ENCODE measurements around the gene PRG3.
"Not testable (repeated sequence)": the region's sequence is repeated elsewhere in the genome, so short reads cannot be mapped to it uniquely, and the experiment has no call there.

PRG3 gene

GRCh38 chr11:57407941-57408475 lies 27.1 kb upstream of the PRG3 start:
- no peak for DNase-seq

GRCh38 chr11:57407010-57407920 lies 26.3 kb upstream of the PRG3 start:
- no peak for DNase-seq

- DNase-seq = peak; percentile 14
These were observed 25.5 kb upstream of the PRG3 start for GRCh38 chr11:57406337-57406904.

DNA sequence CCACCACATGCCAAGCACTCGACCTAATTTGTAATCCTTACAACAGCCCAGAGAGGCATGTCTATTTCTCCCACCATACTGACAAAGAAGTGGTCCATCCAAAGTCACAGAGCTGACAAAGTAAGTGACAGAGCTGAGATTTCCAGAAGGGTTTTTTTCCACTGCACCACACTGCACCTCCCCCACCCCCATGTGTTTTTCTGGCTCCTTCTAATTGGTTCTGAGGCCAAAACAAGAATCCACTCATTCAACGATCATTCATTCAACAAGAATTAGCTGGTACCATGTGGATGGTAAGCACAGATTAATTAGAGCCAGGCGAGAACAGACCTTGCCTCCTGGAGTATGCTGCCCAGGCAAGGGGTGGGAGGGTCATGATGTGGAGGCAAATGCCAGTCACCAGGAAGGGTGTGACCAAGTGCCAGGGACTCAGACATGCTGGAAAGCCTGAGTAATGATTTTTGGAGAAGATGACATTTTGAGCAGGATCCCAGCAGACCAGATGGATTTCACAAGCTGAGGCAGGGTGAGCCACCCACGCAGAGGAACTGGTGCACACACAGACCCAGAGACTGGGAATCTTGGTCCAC lies 24.4 kb upstream of the PRG3 start:
- DNase-seq = no peak

DNA sequence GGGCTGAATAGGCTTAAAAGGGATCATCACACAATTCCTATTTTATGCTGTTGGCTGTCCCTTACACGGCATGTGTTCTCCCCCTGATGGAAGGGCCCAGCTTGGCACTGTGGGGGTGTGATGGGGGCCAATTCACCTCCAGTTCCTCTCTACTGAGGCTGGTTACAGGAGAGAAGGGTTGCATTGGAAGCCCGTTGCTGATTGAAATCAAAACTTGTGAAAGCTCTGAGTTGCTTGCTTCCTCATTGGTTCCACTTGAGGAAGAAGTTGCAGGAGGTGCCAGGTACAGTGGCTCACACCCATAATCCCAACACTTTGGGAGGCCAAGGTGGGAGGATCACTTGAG lies 22.8 kb upstream of the PRG3 start:
- no peak for DNase-seq

GRCh38 chr11:57403003-57403801 lies 22.3 kb upstream of the PRG3 start:
- not testable (repeated sequence) for DNase-seq

GRCh38 chr11:57402188-57403002 lies 21.4 kb upstream of the PRG3 start:
- peak; percentile 6 for DNase-seq

GRCh38 chr11:57399972-57400578 lies 19.1 kb upstream of the PRG3 start:
- DNase-seq = no peak

GRCh38 chr11:57399221-57399620 lies 18.3 kb upstream of the PRG3 start:
- DNase-seq = no peak

DNA sequence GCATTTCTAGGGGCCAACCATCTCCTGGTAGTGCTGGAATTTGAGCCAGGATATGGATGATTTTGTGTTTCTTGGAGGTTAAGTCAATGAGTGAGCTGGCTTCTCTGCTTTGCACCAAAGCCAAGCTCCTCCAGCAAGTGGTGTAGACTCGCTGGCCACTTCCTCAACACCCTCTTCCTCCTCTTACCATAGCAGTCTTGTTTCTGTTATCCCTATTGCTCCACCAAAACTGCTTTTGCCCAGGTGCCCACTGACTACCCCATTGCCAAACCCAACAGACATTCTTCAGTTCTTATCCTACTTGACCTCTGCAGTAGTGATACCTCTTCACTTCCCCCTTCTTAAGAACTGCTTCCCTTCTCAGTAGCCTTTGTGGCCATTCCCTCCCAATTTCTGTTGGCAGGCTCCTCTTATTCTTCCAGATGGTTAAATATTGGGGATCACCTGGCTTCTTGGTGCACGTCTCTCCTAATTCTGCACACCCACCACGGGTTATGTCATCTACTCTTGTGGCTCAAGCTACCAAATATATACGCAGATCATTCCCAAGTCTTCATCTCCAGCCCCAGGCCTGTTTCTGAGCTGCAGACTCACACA lies 16.5 kb upstream of the PRG3 start:
- DNase-seq = no peak

- no peak for DNase-seq
These were observed 15.8 kb upstream of the PRG3 start for GRCh38 chr11:57396744-57397143.

DNA sequence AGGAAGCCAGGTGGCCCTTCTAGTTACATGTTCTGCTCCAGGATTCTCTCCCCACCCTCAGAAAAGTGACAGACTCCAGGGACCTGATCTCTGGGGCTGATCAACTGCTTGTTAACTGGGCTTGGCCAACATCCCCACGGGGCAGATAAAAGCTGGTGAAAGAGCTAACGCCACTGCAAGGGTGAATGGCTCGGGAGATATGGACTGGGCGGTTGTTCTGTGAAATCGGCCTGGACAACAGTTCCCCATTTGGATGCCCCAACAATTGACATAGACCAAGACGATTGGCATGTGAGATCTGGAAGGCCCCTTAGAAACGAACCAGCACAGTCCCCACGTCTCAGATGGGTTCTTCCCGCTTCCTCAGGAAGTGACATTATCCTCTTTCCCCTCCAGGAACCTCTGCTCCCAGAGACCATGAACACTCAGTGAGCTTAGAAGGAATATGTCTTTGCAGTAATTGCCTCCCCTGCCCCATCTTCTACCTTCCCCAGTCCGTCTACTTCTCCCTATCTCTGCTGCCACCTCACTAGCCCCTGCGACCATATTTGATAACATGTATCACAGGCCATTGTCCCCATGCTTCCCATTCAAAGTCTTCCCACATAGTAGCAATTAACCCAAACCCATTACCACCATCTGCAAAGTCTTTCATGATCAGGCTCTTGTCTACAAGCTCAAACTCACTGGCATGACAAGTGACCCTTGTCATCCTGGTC lies 15.1 kb upstream of the PRG3 start:
- no peak for DNase-seq

GRCh38 chr11:57394203-57394965 lies 13.4 kb upstream of the PRG3 start:
- no peak for DNase-seq

GRCh38 chr11:57392763-57393105 lies 11.8 kb upstream of the PRG3 start:
- DNase-seq = no peak

- DNase-seq = no peak
These were observed 11.3 kb upstream of the PRG3 start for GRCh38 chr11:57392066-57392762.

GRCh38 chr11:57391539-57391938 lies 10.6 kb upstream of the PRG3 start:
- no peak for DNase-seq

- DNase-seq = no peak
These were observed 10.2 kb upstream of the PRG3 start for GRCh38 chr11:57391111-57391510.

GRCh38 chr11:57390535-57390934 lies 9.6 kb upstream of the PRG3 start, which contains the start of gene PRG2:
Gene PRG2 (minus strand): TSS chr11:57390650. CDS start chr11:57389944, 706 bp downstream.
- DNase-seq = no peak
